Stimulated activated CD4-positive, alpha-beta T cell treated with anti-CD3 and anti-CD28 coated beads, Interleukin-12 subunit alpha, Interleukin-12 subunit beta, amount 100 ng/mL, for 24 hours (primary cell): ENCODE data around the gene ADAMTSL5.
"Not testable (repeated sequence)": the region's sequence is repeated elsewhere in the genome, so short reads cannot be mapped to it uniquely, and the experiment has no call there.

Experiments used
- DNase-seq, 2 experiments: peaks; one replicate each; pipeline ENCODE4 v3.0.0-alpha.2; 2020; ENCODE audit warnings: low read depth in 2 of 2

Gene ADAMTSL5

DNA sequence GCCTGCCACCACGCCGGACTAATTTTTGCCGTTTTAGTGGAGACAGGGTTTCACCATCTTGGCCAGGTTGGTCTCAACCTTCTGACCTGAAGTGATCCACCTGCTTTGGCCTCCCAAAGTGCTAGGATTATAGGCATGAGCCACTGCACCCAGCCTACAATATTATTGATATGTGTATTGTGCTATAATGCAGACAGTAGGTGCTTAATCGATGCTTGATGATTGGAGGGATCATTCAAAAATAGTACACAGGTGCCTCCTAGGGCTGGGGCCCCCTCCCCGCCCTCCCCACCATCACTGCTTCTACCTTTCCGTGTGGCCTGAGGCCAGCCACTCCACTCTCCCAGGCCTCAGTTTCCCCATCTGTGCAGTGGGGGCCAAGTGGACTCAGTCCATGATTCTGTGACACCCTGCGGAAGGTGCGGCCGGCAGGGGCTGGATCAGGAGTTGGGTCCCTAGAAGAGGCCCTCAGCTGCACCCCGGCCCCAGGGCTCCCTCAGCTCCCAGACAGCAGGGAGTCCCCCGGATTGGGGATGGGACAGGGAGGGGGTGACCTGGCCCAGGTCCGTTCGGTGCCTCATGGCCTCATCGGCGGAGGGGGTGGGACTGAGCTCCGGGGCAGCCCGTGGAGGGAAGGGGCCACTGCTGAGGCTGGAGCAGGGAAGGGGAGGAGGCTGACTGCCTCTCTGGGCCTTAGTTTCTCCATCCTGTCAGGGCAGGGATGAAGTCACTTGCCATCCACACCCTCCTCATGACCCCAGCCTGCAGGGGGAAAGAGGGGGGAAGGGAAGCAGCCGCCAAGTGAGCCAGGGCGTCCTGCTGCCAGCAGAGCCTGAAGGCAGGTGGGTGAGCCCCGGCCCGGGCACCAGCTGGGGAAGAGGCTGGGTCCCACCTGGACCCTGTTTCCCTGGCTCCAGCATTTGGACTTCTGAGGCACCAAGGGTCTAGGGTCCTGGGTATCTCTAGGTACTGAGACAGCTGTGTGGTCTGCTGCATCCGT is 1.2 kb downstream of the ADAMTSL5 start:
- DNase-seq = no peak

DNA sequence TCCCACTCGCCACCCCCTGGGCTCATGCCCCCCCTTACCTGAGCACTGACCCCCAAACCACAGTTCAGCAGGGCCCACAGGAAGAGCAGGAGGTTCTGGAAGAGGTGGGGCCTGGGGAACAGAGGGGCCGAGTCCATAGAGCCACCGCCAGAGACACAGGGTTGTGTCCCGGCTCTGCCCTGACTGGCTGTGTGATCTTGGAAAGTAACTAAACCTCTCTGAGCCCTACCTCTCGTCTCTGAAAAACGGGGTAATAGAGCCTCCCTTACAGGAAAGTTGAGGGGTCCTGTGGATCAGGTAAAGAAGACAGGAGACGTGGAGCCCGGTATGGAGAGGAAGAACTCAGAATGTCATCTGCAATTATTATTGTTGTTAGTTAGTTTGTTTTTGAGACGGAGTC is 2.0 kb downstream of the ADAMTSL5 start:
- no peak for DNase-seq

DNA sequence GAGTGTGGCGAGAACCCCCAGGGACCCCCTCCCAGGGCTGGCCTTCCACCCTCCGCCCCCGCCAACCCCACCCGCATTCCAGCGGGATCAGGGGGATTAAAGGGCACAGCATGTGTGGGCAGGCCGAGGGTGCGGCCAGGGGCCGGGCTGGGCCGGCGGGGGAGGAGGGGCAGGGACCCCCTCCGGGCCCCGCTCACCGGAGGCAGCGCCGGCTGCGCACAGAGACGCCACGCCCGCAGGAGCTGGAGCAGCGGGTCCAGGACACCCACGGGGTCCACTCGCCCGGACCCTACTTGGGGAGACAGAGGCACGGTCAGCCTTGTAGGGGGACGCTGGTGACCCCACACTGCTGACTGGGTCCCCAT is 2.4 kb downstream of the ADAMTSL5 start:
- no peak for DNase-seq

DNA sequence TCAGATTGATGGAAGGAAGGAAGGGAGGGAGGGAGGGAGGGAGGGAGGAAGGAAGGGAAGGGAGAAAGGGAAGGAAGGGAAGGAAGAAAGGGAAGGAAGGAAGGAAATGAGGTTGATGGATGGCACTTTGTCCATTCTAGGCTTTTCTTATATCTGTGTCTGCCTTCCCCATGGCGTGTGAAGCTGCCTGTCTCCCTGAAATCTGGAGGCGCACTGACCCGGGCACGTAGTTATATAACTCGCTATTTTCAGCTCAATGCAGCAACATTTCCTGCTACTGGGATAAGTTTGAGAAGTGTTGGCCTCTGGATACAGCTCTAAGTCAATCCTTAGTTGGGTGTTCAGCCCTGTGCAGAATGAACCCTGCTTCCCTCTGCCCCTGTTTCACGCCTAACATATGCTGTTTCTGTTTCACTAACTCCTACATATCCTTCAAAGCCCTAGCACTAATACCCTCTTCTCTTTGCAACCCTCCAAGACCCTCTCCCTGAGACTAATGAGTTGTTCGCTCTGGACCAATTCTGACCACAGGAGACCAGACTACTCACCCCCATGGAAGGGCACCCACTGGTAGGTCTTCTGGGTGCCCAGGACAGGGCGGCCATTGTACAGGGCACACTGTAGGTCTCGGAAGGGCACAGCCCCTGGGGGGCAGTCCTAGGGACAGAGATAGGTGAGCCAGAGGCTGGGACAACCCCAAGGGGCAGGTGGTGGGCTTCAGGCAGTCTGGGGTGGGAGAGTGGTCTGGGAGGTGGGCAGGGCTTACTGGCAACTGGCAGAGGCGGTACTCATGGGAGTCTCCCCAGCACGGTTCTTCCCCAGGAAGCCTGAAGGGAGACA is 3.0 kb downstream of the ADAMTSL5 start:
- no peak for DNase-seq

DNA sequence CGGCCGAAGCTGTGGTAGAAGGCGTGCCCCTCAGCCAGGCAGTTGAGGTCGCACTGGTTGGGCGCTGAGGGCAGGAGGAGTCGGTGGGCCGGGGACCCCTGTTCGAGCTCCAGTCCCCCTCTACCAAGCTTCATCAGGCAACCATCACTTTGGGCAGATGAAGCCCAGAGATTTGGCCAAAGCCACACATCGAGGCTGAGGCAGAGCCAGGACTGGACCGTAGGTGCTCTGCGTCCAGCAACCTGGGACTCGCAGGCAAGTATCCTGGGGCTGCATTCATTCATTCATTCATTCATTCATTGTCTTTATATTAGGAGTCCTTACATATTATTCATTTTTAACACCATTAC is 4.3 kb downstream of the ADAMTSL5 start:
- DNase-seq = no peak

DNA sequence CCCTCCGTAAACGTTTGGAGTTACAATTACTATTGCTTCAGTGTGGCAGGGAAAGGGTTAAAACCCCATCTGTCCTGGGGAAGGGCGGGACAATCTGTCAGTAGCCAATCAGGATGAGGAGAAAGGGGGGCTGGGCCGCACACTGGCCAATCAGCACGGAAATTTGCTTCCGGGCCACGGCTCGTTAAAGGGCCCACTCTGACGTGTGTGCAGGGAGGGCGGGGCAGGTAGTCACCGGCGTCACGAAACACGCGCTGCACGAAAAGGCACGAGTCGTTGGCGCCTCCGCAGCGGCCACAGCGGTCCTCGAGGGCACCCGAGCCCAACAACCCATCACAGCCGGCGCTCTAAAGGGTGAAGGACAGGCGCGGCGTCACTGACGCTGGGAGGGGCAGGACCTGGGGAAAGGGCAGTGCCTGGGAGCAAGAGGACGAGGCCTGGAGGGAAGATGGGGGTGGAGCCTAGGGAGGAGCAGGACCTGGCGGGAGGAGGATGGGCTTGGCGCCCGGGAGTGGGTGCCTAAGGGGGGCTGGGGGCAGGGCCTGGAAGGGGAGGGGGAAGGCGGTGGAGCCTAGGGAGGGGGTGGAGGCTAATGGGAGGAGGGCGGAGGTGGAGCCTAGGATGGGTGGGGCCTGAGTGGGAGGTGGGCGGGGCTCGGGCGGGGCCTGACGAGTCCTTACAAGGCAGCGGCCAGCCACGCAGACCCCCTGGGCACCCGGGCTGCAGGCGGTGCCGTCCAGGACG is 4.9 kb downstream of the ADAMTSL5 start:
- peak; percentile 84 to 85 for DNase-seq

DNA sequence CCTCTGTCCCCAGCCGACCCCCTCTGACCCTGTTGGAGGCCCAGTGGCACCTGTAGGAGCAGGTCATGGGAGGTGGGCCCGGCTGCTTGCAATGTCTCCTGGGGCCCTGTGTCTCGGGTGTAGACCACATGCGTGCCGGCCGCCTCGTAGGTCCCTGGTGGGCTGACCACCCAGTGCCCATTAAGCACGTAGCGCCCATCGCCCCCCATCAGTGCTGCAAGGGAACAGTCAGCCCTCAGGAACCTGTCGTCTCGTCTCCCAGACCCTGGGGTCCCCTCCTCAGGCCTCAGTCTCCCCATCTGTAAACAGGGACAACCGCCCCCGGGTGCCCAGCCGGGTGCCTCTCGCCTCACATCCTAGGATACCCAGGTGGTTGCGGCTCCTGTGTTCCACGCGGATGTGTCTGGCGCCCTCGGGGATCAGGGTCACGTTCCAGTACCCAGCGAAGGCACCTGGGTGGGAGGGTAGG is 5.6 kb downstream of the ADAMTSL5 start:
- DNase-seq = no peak

DNA sequence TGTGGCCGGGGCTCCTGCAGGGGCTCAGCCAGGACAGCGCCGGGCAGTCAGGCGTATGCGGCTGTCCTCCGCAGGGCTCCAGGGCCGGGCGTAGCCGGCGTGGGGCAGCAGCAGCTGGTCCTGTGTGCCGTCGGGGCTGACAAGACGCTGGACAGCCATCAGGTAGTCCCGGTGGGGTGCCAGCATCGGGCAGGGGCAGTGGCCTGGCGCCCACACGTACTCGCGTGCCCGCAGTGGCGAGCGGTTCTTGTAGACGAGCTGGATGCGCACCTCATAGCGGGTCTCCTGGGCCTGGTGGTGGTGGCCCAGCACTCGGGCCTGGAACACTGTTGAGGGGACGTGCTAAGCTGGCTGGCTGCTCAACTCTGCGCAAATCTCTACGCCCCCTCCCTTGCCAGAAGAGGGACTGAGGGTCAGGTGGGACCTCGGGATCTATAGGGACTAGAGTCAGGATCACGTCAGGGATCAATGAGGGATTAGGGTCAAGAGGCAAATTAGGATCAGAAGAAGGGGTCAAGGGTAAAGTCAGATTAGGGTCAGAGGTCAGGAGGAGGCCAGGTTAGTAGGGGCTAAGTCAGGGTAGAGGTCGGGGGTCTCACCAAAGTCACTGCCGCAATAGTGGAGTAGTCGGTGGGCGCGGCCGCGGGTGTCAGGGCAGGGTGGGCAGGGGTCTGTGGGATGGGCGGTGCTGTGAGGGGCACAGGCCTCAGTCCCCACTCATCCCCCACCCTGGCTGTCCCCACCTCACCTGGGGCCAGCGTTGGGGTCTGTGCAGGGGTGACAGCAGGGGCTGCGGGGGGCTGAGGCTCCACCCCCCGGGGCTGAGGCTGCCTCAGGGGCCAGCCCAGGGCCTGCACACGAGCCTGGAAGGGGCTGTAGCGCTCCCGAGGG is 6.6 kb downstream of the ADAMTSL5 start:
- DNase-seq = no peak

DNA sequence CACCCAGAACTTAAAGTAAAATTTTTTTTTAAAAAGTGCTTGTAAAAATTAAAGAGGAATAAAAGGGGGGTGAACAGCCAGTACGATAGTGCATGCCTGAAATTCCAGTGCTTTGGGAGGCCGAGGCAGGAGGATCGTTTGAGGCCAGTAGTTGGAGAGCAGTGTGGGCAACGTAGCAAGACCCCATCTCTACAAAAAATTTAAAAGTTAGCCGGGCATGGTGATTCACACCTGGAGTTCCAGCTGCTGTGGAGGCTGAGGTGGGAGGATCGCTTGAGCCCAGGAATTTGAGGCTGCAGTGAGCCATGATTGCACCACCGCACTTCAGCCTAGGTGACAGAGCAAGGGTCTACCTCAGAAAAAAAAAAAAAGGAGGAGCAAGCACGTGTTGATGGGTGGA is 7.8 kb downstream of the ADAMTSL5 start:
- DNase-seq = no peak

DNA sequence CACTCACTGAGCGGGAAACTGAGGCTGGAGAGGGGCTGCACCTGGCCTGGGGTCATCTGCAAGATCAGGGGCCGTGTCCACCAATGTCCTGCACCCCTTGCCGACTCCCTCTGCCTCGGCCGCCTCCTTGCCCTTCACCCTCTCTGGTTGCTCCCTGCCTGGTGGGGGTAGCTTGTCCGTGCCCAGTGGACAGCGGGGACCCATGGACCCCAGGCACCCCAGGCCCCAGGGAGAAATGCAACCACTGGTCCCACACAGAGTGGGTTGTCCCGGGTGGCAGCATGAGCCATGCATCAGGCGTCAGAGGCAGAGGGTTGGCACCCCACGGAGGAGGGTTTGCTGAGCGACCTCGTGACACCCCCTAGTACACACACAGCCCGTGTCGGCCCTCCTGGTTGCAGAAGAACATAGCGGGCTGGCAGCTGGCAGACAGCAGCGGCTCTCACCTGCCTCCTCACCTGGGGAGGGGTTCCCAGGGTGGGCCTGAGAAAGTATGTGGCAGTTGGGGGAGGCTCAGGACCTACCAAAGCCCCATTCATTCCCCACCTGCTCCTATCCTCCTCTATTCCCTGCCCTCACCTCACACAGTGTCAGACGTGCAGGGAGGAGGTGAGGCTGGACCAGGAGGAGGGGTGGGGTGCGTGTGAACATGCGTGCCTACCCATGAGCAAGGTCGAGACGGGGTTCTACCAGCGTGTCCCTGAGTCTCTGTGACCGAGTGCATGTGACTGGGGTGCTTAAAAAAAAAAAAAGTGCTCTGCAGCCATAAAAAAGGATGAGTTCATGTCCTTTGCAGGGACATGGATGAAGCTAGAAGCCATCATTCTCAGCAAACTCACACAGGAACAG is 8.7 kb downstream of the ADAMTSL5 start:
- DNase-seq = no peak

DNA sequence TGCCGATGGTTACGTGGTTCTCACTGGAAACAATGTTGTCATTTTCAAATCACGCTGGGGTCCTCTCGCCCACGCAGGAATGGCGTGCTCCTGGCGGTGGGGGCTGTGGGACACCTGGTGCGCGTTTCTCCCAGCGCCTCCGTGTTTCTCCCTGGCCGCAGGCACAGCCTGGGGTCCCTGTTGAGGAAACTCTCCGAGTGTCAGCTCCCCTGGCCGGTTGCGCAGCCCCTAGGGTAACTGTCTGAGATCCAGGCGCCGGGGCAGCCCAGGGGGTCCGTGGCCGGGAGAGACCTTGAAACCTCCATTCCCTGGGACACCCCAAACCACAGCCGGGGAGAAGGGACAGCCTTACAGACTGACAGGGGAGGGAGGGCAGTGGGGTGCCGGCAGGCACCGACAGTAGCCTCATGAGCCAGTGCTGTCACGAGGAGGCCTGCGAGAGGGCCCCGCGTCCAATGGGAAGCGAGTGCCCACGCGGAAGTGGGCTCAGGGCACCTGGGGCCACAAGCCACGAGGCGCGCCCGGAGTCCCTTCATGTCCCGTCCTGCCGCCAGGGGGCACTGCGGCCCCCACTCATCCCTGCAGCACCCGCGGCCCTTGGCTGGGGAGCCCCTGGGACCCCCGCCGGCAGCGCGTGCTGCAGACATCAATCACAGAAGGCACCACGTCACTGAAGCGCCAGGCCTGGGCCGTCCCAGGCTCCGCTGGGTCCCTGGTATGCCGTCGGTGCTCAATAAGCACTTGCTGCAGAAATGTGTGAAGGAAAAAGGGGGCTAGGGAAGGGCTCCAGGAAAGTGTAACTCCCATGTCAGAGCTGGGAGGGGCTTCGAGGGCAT is 9.5 kb downstream of the ADAMTSL5 start:
- peak; percentile 41 to 63 for DNase-seq

DNA sequence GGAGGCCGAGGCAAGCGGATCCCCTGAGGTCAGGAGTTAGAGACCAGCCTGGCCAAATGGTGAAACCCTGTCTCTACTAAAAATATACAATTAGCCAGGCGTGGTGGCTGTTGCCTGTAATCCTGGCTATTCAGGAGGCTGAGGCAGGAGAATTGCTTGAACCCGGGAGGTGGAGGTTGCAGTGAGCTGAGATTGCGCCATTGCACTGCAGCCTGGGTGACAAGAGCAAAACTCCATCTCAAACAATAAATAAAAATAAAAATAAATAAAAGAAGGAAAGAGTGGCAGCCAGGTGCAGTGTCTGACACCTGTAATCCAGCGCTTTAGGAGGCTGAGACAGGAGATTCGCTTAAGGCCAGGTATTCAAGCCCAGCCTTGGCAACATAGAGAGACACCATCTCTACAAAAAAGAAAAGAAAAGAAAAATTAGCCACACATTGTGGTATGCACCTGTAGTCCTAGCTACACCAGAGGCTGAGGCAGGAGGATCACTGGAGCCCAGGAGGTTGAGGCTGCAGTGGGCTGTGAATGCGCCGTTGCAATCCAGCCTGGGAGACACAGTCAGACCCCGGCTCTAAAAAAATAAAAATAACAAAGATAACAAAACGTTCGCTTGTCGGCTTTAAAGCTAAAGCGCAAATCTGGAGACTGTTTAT is 10.3 kb downstream of the ADAMTSL5 start:
- DNase-seq = no peak

DNA sequence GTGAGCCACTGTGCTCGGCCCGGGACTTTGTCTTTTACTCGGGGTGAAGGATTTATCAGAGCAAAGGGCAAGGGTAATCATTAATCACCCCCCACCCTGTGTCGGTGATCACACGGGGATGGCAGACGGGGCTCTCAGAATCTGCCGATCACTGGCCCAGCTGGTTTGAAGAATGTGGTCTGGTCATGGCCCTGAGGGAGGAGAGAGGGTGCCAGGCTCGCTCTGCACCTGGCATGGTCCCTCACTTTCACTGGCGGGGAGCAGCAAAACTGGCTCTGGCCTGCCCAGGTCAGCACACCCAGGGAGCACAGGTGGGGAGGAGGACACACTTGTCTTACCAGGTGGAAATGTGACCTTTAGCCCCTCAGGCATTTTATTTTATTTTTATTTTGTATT is 11.6 kb downstream of the ADAMTSL5 start:
- no peak for DNase-seq

DNA sequence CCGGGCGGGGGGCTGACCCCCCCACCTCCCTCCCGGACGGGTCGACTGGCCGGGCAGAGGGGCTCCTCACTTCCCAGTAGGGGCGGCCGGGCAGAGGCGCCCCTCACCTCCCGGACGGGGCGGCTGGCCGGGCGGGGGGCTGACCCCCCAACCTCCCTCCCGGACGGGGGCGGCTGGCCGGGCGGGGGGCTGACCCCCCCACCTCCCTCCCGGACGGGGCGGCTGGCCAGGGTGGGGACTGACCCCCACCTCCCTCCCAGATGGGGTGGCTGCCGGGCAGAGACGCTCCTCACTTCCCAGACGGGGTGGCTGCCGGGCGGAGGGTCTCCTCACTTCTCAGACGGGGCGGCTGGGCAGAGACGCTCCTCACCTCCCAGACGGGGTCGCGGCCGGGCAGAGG is 13.6 kb downstream of the ADAMTSL5 start:
- not testable (repeated sequence) for DNase-seq

DNA sequence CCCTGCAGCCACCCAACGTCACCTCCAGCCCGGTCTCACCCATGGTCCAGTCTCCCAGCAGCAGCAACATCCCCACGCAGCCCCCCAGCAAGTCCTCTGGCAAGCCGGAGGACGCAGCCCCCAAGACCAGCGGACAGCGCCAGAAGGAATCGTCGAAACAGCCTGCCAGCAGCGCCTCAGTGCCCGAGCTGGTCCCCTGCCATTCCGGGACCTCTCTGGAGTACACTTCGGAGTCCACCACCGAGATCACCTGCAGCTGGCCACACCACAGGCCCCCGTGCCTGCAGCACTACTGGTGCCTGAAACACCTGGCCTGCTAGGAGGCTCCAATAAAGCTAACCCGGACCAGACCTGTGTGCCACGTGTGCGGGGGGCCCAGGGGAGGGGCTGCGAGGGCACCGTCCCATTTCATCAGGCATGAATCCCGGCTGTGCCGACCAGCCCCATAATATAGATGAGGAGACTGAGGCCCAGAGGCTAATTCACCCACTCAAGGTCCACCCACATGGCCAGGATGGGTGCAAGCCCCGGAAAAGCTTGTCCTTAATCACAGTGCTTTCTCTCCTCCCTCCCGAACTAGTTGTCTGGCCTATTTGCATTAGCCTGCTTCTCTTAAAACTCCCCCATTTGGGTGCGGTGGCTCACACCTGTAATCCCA is 15.1 kb downstream of the ADAMTSL5 start:
- DNase-seq = no peak

DNA sequence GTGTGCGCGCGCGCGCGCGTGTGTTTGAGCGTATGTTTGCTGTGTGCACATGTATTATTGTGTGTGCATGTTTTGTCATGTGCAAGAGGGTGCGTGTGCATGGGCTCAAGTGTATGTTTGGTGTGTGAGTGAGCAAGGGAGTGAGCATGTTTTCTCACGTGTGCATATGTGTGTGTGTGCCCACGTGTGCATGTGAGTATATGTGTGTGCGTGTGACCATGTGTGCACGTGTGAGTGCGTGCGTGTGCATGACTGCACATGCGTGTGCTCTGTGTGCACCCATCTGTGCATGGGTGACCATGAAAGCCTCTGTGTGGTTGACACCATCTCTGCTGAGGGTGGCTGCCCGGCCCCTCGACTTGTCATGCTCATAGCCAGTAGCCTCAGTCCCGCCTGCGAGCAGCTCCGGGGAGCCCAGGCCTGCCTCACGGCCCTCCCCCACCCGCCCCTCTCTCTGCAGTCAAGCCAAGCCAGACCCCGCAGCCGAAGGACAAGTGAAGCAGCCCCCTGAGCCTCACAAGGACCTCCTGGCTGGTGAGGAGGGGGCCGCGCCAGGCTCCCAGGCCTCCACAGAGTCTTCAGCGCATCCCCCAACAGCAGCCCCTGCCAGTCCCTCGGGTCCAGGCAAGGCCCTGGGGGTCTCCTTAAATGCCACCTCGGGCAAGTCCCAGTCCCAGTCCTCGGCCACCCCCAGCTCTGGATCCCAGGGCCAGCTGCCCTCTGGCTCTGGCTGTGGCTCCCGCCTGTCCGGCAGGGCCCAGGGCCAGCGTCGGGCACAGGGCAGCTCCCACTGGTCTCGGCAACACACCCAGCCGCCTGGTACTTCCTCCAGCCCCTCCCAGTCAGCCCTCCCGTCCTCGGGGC is 15.9 kb downstream of the ADAMTSL5 start:
- no peak for DNase-seq
